ENCODE results near the gene CPT2. TPM values are rescaled to one million over a fixed set of nuclear protein-coding genes. Genes with fewer than 3 reads are reported as not detected.

Gene CPT2
- total and polyA plus RNA-seq, 9 of the 15 experiments (the other 6 are each of a cell fraction or from before 2014, with no cell fraction given) = 7.6 to 25.1 (median 16.8) TPM

- peak; percentile 54; the same call in 1 of the 2 replicates for TF ChIP-seq HCFC1 (IDR thresholded peaks at IDR 0.05; ENCODE audit: low read depth, low read length)
- no peak for TF ChIP-seq CLOCK (CRISPR knock-in tag; IDR thresholded peaks at IDR 0.05; ENCODE audit: borderline replicate concordance)
- TF ChIP-seq YBX1 (IDR thresholded peaks at IDR 0.05) = no peak
- TF ChIP-seq CHD2 (IDR thresholded peaks at IDR 0.05; ENCODE audit: low read depth, low read length) = peak; percentile 21; the same call in 1 of the 2 replicates
- TF ChIP-seq SMAD4 (CRISPR knock-in tag; conservative IDR thresholded peaks at IDR 0.05) = 0 out of 2 replicates have a peak, but pooled peaks have one; percentile 53
- no peak for TF ChIP-seq MECOM (CRISPR knock-in tag; IDR thresholded peaks at IDR 0.05)
- no peak for TF ChIP-seq MTA2 (IDR thresholded peaks at IDR 0.05; ENCODE audit: low read depth)
- no peak for TF ChIP-seq POLR3G (IDR thresholded peaks at IDR 0.05; ENCODE audit: extremely low read depth, insufficient read length, insufficient replicate concordance)
- TF ChIP-seq, protein P1, sequence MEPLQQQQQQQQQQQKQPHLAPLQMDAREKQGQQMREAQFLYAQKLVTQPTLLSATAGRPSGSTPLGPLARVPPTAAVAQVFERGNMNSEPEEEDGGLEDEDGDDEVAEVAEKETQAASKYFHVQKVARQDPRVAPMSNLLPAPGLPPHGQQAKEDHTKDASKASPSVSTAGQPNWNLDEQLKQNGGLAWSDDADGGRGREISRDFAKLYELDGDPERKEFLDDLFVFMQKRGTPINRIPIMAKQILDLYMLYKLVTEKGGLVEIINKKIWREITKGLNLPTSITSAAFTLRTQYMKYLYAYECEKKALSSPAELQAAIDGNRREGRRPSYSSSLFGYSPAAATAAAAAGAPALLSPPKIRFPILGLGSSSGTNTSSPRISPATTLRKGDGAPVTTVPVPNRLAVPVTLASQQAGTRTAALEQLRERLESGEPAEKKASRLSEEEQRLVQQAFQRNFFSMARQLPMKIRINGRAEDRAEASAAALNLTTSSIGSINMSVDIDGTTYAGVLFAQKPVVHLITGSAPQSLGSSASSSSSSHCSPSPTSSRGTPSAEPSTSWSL (CRISPR knock-in tag; IDR thresholded peaks at IDR 0.05; ENCODE audit: borderline replicate concordance) = peak; percentile 65; the same call in 1 of the 2 replicates
- TF ChIP-seq ZFP36 (IDR thresholded peaks at IDR 0.05; ENCODE audit: low read depth, low read length, partially characterized antibody) = no peak
- TF ChIP-seq DDX20 (tag; IDR thresholded peaks at IDR 0.05; ENCODE audit: low read depth) = no peak
- TF ChIP-seq NFYB (IDR thresholded peaks at IDR 0.05; ENCODE audit: extremely low read depth, insufficient read length) = no peak
- TF ChIP-seq FUS (optimal IDR thresholded peaks at IDR 0.05; ENCODE audit: low read depth, low read length) = peak; percentile 34
- TF ChIP-seq MTF1 (CRISPR knock-in tag; IDR thresholded peaks at IDR 0.05; ENCODE audit: borderline replicate concordance) = no peak
- TF ChIP-seq HMGN3 (IDR thresholded peaks at IDR 0.05; ENCODE audit: borderline replicate concordance, extremely low read depth, insufficient read length, low read depth, low read length) = peak; percentile 97
- no peak for TF ChIP-seq ZNF324 (CRISPR knock-in tag; IDR thresholded peaks at IDR 0.05)
- TF ChIP-seq SOX6 (IDR thresholded peaks at IDR 0.05) = peak; percentile 58; the same call in 1 of the 2 replicates
- peak; percentile 100 for TF ChIP-seq RBFOX2 (IDR thresholded peaks at IDR 0.05; ENCODE audit: low read depth, low read length)
- TF ChIP-seq ZSCAN29 (IDR thresholded peaks at IDR 0.05) = no peak
- TF ChIP-seq FOXA3 (CRISPR knock-in tag; conservative IDR thresholded peaks at IDR 0.05 in 1 of 2, IDR thresholded peaks at IDR 0.05 in 1 of 2) = no peak
- TF ChIP-seq NFXL1 (CRISPR knock-in tag; IDR thresholded peaks at IDR 0.05) = no peak
- peak; percentile 97 for TF ChIP-seq HDAC2 (IDR thresholded peaks at IDR 0.05)
- TF ChIP-seq ZNF41 (CRISPR knock-in tag; conservative IDR thresholded peaks at IDR 0.05) = no peak
- TF ChIP-seq KLF10 (CRISPR knock-in tag; IDR thresholded peaks at IDR 0.05) = no peak
- no peak for TF ChIP-seq PURB (CRISPR knock-in tag; IDR thresholded peaks at IDR 0.05; ENCODE audit: low read depth)
- no peak for TF ChIP-seq ZNF77 (CRISPR knock-in tag; IDR thresholded peaks at IDR 0.05)
- TF ChIP-seq ZNF23 (CRISPR knock-in tag; IDR thresholded peaks at IDR 0.05) = no peak
- TF ChIP-seq TRIM28 (IDR thresholded peaks at IDR 0.05) = no peak
Measured at GRCh38 chr1:53220171-53220961, 23.7 kb downstream of the CPT2 start, which contains the start of gene CZIB (continued).
